Tibial nerve (tissue), 4 donors: Measurements from ENCODE around the gene CHP2.

ENCODE experiments used
- CTCF ChIP-seq, 5 experiments: fragments of 200-600 bp in 3 of 5; fragments of 450-650 bp in 2 of 5; sonication (generic) in 3 of 5; IDR thresholded peaks; one replicate each; pipeline ENCODE4 v1.5.1; 2016 to 2019; ENCODE audit warnings: antibody characterized with exemption in 5 of 5, mild to moderate bottlenecking in 3 of 5, moderate library complexity in 2 of 5
- EP300 ChIP-seq, 2 donors: sonication (generic); formaldehyde crosslinking; IDR thresholded peaks; one replicate each; pipeline ENCODE4 v1.6.1; 2017; ENCODE audit warnings: antibody characterized with exemption in 2 of 2, mild to moderate bottlenecking in 1 of 2
- POLR2A ChIP-seq, 2 donors: fragments of 450-650 bp; IDR thresholded peaks; one replicate each; pipeline ENCODE4 v1.6.1; 2017; ENCODE audit warnings: antibody characterized with exemption in 2 of 2, mild to moderate bottlenecking in 2 of 2, moderate library complexity in 2 of 2

- TF ChIP-seq CTCF (IDR thresholded peaks at IDR 0.05) (no peak), POLR2A (IDR thresholded peaks at IDR 0.05) (no peak), EP300 (IDR thresholded peaks at IDR 0.05) (peak in 1 of 2 donors; percentile 9)
Observed at GRCh38 chr16:23753908-23754593, 775 bp upstream of the CHP2 start.
